ENCODE measurements around the gene PADI2.

PADI2 gene

DNA sequence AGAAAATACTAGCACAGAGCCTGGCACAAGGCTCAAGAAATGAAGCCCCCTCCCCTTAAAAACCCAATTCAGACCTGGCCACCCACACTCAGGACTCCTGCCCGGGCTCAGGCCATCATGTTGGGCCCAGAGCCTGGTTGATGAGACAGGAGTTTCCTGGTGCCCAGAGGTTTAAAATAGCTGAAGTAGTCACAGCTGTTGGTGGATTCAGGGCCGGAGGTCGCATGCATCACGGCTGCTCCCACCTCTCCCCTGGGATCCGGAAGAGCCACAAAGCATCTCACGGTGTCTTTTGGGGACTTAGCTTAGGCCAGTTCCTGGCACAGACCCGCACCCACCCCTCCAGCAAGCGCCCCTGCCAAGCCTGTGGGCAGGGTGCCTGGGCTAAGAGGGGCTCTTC lies 2.6 kb upstream of the PADI2 start:
- H3K14ac ChIP-seq (ENCODE audit: low read length in 2 of 2), result no peak overlapping the region
- peaks cover 5 to 74% of the 10 kb centered on the region in 2 experiments for H3K27me3 ChIP-seq (ENCODE audit: control insufficient read depth in 1 of 2, insufficient read depth in 1 of 2, low read length in 2 of 2)
- H3K4me1 ChIP-seq (ENCODE audit: control insufficient read depth, insufficient read depth, low read depth, low read length), result peaks cover 41% of the 10 kb centered on the region
- H3K18ac ChIP-seq (ENCODE audit: low read depth in 1 of 2, low read length in 2 of 2), result peak overlapping the region; percentile 6 to 30
- H3K4me3 ChIP-seq (ENCODE audit: insufficient read depth in 1 of 2, low read depth in 1 of 2, low read length in 2 of 2), result no peak overlapping the region
- no peaks in the 10 kb centered on the region for H3K79me1 ChIP-seq (replicated peaks; ENCODE audit: low read length, poor library complexity, severe bottlenecking)
- H3K9me3 ChIP-seq (ENCODE audit: control insufficient read depth, low read length), result no peaks in the 10 kb centered on the region
- H3K4me2 ChIP-seq (ENCODE audit: low read length, poor library complexity, severe bottlenecking), result no peak overlapping the region
- no peak overlapping the region for H4K91ac ChIP-seq (ENCODE audit: low read length)
- 62% methylated on average over 8 of the region's 8 CpGs for WGBS
- H2AFZ ChIP-seq (ENCODE audit: low read depth, low read length), result no peak overlapping the region
- H2BK5ac ChIP-seq (ENCODE audit: low read depth, low read length, poor library complexity, severe bottlenecking), result no peak overlapping the region
- peak overlapping the region; percentile 51 for H2AK5ac ChIP-seq (ENCODE audit: low read length, severe bottlenecking)
- no peak overlapping the region for H3K27ac ChIP-seq (ENCODE audit: low read length, poor library complexity, severe bottlenecking)
- no peak overlapping the region for H3K23ac ChIP-seq (ENCODE audit: low read length in 2 of 2)
- peak overlapping the region; percentile 20 for H2BK15ac ChIP-seq (ENCODE audit: low read depth, poor library complexity, severe bottlenecking)
- H2BK12ac ChIP-seq (ENCODE audit: low read length in 2 of 2), result no peak overlapping the region
- peaks cover 0 to 4% of the 10 kb centered on the region in 2 experiments for H3K36me3 ChIP-seq (ENCODE audit: control insufficient read depth in 1 of 2, insufficient read depth in 2 of 2, low read depth in 1 of 2, low read length in 2 of 2)
- H3K4ac ChIP-seq (ENCODE audit: low read depth in 1 of 2, low read length in 2 of 2), result no peak overlapping the region
- DNase-seq, result peak; percentile 63
- H3K9ac ChIP-seq (ENCODE audit: low read length), result no peak overlapping the region
- H2BK120ac ChIP-seq (ENCODE audit: low read depth, low read length), result no peak overlapping the region
- peak overlapping the region; percentile 56 for H4K8ac ChIP-seq (ENCODE audit: low read length)

DNA sequence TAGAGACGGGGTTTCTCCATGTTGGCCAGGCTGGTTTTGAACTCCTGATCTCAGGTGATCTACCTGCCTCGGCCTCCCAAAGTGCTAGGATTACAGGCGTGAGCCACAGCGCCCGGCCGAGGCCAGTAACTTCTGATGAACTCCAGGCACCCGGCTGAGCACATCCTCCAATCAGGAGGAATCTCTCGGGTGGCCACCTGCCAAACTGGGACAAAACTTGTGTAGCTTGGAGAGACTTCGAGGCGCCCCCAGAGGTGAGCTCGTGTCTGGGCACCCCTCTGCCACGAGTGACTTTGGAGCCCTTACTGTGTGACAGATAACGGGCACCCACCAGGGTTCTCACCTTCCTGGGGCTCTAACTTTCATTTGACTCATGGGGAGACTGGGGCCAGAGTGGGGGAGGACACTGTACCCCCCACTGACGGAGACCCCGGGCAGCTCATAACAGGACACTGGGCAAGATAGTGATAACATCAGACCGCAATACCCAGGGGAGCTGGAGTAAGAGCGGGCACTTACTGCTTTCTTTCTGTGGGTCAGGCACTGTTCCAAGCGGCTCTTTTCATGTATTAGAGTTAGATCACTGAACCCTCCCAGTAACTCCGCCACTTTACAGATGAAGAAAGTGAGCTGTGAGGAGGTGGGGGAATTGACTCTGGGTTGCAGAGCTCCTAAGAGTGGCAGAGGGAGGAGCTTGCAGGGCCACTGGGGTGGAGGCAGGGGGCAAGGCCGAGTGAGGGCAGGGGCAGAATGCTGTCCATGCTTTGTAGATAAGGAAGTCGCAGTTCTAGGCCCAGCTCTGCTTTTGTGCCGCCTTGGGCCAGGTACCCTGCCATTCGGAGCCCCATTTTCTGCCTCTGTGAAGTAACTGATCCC lies 1.9 kb upstream of the PADI2 start:
- no peak overlapping the region for H4K8ac ChIP-seq (ENCODE audit: low read length)
- peak overlapping the region; percentile 51 for H2AK5ac ChIP-seq (ENCODE audit: low read length, severe bottlenecking)

DNA sequence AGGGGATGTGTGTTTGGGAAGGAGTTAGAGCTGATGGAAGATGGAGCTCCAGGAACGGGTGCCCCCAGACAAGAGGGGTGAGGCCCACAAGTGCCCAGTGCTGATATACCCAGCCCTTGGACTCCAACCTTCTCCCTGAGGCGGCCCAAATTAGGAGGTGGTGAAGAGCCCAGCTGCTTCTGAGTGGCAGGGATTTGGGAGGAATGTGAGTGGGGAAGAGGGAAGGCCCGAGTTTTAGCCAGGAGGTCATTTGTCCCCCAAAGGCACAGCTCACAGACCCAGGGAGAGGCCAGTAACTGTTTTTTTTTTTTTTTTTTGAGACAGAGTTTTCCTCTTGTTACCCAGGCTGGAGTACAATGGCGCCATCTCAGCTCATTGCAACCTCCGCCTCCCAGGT lies 1.2 kb upstream of the PADI2 start:
- H3K14ac ChIP-seq (ENCODE audit: low read length in 2 of 2), result no peak overlapping the region
- no peaks in the 10 kb centered on the region for H3K79me1 ChIP-seq (replicated peaks; ENCODE audit: low read length, poor library complexity, severe bottlenecking)
- H3K23ac ChIP-seq (ENCODE audit: low read length in 2 of 2), result no peak overlapping the region
- H3K27me3 ChIP-seq (ENCODE audit: control insufficient read depth in 1 of 2, insufficient read depth in 1 of 2, low read length in 2 of 2), result peaks cover 5 to 81% of the 10 kb centered on the region in 2 experiments
- H4K8ac ChIP-seq (ENCODE audit: low read length), result no peak overlapping the region
- H3K27ac ChIP-seq (ENCODE audit: low read length, poor library complexity, severe bottlenecking), result no peak overlapping the region
- no peak overlapping the region for H3K18ac ChIP-seq (ENCODE audit: low read depth in 1 of 2, low read length in 2 of 2)
- no peaks in the 10 kb centered on the region for H3K9me3 ChIP-seq (ENCODE audit: control insufficient read depth, low read length)
- no peak overlapping the region for H2BK12ac ChIP-seq (ENCODE audit: low read length in 2 of 2)
- H4K91ac ChIP-seq (ENCODE audit: low read length), result no peak overlapping the region
- 97% methylated on average over 3 of the region's 5 CpGs for WGBS
- H3K4ac ChIP-seq (ENCODE audit: low read depth in 1 of 2, low read length in 2 of 2), result no peak overlapping the region
- no peak overlapping the region for H3K9ac ChIP-seq (ENCODE audit: low read length)
- no peak overlapping the region for H2BK15ac ChIP-seq (ENCODE audit: low read depth, poor library complexity, severe bottlenecking)
- peaks cover 0 to 14% of the 10 kb centered on the region in 2 experiments for H3K36me3 ChIP-seq (ENCODE audit: control insufficient read depth in 1 of 2, insufficient read depth in 2 of 2, low read depth in 1 of 2, low read length in 2 of 2)
- peaks cover 46% of the 10 kb centered on the region for H3K4me1 ChIP-seq (ENCODE audit: control insufficient read depth, insufficient read depth, low read depth, low read length)
- H2AFZ ChIP-seq (ENCODE audit: low read depth, low read length), result no peak overlapping the region
- peak overlapping the region; percentile 3 for H2AK5ac ChIP-seq (ENCODE audit: low read length, severe bottlenecking)
- no peak overlapping the region for H2BK5ac ChIP-seq (ENCODE audit: low read depth, low read length, poor library complexity, severe bottlenecking)
- H2BK120ac ChIP-seq (ENCODE audit: low read depth, low read length), result no peak overlapping the region
- H3K4me3 ChIP-seq (ENCODE audit: insufficient read depth in 1 of 2, low read depth in 1 of 2, low read length in 2 of 2), result no peak overlapping the region
- no peak for DNase-seq
- H3K4me2 ChIP-seq (ENCODE audit: low read length, poor library complexity, severe bottlenecking), result no peak overlapping the region

More for the DNA sequence above, 1.9 kb upstream of the PADI2 start:
- Histone ChIP-seq H2AFZ (ENCODE audit: low read depth, low read length) (no peak overlapping the region), H4K91ac (ENCODE audit: low read length) (no peak overlapping the region), H3K79me1 (replicated peaks; ENCODE audit: low read length, poor library complexity, severe bottlenecking) (no peaks in the 10 kb centered on the region), H3K27ac (ENCODE audit: low read length, poor library complexity, severe bottlenecking) (no peak overlapping the region), H3K9ac (ENCODE audit: low read length) (no peak overlapping the region), H3K4me1 (ENCODE audit: control insufficient read depth, insufficient read depth, low read depth, low read length) (peaks cover 44% of the 10 kb centered on the region), H2BK12ac (ENCODE audit: low read length in 2 of 2) (peak overlapping the region in 1 of 2 experiments; percentile 8), H3K23ac (ENCODE audit: low read length in 2 of 2) (no peak overlapping the region), H2BK5ac (ENCODE audit: low read depth, low read length, poor library complexity, severe bottlenecking) (no peak overlapping the region), H3K18ac (ENCODE audit: low read depth in 1 of 2, low read length in 2 of 2) (peak overlapping the region in 1 of 2 experiments; percentile 18), H2BK120ac (ENCODE audit: low read depth, low read length) (no peak overlapping the region), H2BK15ac (ENCODE audit: low read depth, poor library complexity, severe bottlenecking) (peak overlapping the region; percentile 8), H3K4me2 (ENCODE audit: low read length, poor library complexity, severe bottlenecking) (no peak overlapping the region), H3K4ac (ENCODE audit: low read depth in 1 of 2, low read length in 2 of 2) (peak overlapping the region in 1 of 2 experiments; percentile 24), H3K27me3 (ENCODE audit: control insufficient read depth in 1 of 2, insufficient read depth in 1 of 2, low read length in 2 of 2) (peaks cover 5 to 77% of the 10 kb centered on the region in 2 experiments), H3K14ac (ENCODE audit: low read length in 2 of 2) (no peak overlapping the region), H3K36me3 (ENCODE audit: control insufficient read depth in 1 of 2, insufficient read depth in 2 of 2, low read depth in 1 of 2, low read length in 2 of 2) (peaks cover 0 to 9% of the 10 kb centered on the region in 2 experiments), H3K4me3 (ENCODE audit: insufficient read depth in 1 of 2, low read depth in 1 of 2, low read length in 2 of 2) (no peak overlapping the region), H3K9me3 (ENCODE audit: control insufficient read depth, low read length) (no peaks in the 10 kb centered on the region)
- peak; percentile 25 for DNase-seq
- 85% methylated on average over 23 of the region's 23 CpGs for WGBS

DNA sequence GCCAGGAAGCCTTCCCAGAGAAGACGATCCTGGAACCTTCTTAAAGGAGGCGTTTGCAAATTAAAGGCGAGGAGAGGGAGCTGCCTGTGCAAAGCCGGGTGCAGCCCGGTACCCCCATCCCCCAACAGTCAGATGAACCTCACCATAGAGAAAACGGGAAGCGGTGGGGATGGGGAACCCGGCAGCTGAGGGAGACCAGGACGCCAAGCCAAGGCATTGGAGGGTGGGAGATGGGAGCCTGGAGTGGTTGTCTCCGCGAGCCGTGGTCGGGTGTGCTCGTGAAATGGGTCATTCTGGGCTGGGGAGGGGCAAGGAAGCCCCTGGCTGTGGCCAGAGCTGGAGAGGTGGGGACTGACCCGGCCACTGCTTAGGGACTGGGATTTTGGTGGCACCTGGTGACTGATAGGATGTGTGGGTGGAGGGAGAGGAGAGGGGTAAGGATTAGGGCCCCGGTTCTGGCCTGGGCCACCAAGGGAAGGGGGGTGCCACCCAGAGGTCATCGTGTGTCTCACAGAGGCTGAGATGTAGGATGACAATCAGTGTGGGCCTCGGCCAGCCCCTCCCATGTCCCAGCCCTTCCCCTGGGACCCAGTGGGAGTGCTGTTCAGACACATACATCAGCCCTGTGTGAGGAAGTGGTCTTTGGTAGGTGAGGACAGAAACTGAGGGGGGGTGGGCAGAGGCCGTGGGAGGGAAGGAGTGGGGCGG lies 676 bp upstream of the PADI2 start:
- Histone ChIP-seq H3K79me1 (replicated peaks; ENCODE audit: low read length, poor library complexity, severe bottlenecking) (no peaks in the 10 kb centered on the region), H2BK5ac (ENCODE audit: low read depth, low read length, poor library complexity, severe bottlenecking) (peak overlapping the region; percentile 10), H3K18ac (ENCODE audit: low read depth in 1 of 2, low read length in 2 of 2) (peak overlapping the region in 1 of 2 experiments; percentile 18), H3K9me3 (ENCODE audit: control insufficient read depth, low read length) (no peaks in the 10 kb centered on the region), H3K23ac (ENCODE audit: low read length in 2 of 2) (no peak overlapping the region), H2BK120ac (ENCODE audit: low read depth, low read length) (no peak overlapping the region), H3K4me1 (ENCODE audit: control insufficient read depth, insufficient read depth, low read depth, low read length) (peaks cover 49% of the 10 kb centered on the region), H2AK5ac (ENCODE audit: low read length, severe bottlenecking) (peak overlapping the region; percentile 43), H3K4me2 (ENCODE audit: low read length, poor library complexity, severe bottlenecking) (peak overlapping the region; percentile 80), H3K27ac (ENCODE audit: low read length, poor library complexity, severe bottlenecking) (no peak overlapping the region), H3K14ac (ENCODE audit: low read length in 2 of 2) (no peak overlapping the region), H3K4me3 (ENCODE audit: insufficient read depth in 1 of 2, low read depth in 1 of 2, low read length in 2 of 2) (no peak overlapping the region), H2BK15ac (ENCODE audit: low read depth, poor library complexity, severe bottlenecking) (no peak overlapping the region), H2BK12ac (ENCODE audit: low read length in 2 of 2) (peak overlapping the region in 1 of 2 experiments; percentile 4), H3K4ac (ENCODE audit: low read depth in 1 of 2, low read length in 2 of 2) (no peak overlapping the region), H2AFZ (ENCODE audit: low read depth, low read length) (no peak overlapping the region), H4K91ac (ENCODE audit: low read length) (no peak overlapping the region), H4K8ac (ENCODE audit: low read length) (peak overlapping the region; percentile 4), H3K36me3 (ENCODE audit: control insufficient read depth in 1 of 2, insufficient read depth in 2 of 2, low read depth in 1 of 2, low read length in 2 of 2) (peaks cover 0 to 19% of the 10 kb centered on the region in 2 experiments), H3K9ac (ENCODE audit: low read length) (no peak overlapping the region), H3K27me3 (ENCODE audit: control insufficient read depth in 1 of 2, insufficient read depth in 1 of 2, low read length in 2 of 2) (peaks cover 5 to 85% of the 10 kb centered on the region in 2 experiments)
- WGBS, result 49% methylated on average over 18 of the region's 20 CpGs
- no peak for DNase-seq

Data from mesenchymal stem cell (in vitro differentiated cells and primary cell).